Activated CD8-positive, alpha-beta T cell treated with anti-CD3 and anti-CD28 coated beads for 36 hours (primary cell): ENCODE measurements around the gene PDZD7. TPM values are rescaled to one million over a fixed set of nuclear protein-coding genes. Genes with fewer than 3 reads are reported as not detected.

Experiments
- ATAC-seq: fragments of 200-7000 bp; cut with Tn5 transposase; one replicate; pipeline ENCODE4 v1.10.0; 2021; ENCODE audit warnings: mild to moderate bottlenecking, moderate library complexity
- CTCF ChIA-PET: fragments of 350-600 bp; sonication (Branson Sonifier 250); formaldehyde crosslinking; loops from one replicate; lab custom pipeline; 2021; ENCODE audit warnings: antibody characterized with exemption; lab: Charles Lee
- POLR2A ChIA-PET: fragments of 350-600 bp; sonication (Branson Sonifier 250); formaldehyde crosslinking; loops from one replicate; lab custom pipeline; 2021; ENCODE audit warnings: antibody characterized with exemption; lab: Charles Lee
- DNase-seq: peaks from one replicate; pipeline ENCODE4 v3.0.0-alpha.2; 2020
- H3K27ac Mint-ChIP-seq: one replicate; pipeline ENCODE4 v1.8.0; 2021; ENCODE audit warnings: mild to moderate bottlenecking, mixed read lengths
- H3K27me3 Mint-ChIP-seq: one replicate; pipeline ENCODE4 v1.8.0; 2021; ENCODE audit warnings: mixed read lengths
- H3K36me3 Mint-ChIP-seq: one replicate; pipeline ENCODE4 v1.8.0; 2021; ENCODE audit warnings: low read depth, mixed read lengths
- H3K4me1 Mint-ChIP-seq: one replicate; pipeline ENCODE4 v1.8.0; 2021; ENCODE audit warnings: low read depth, mixed read lengths
- H3K4me3 Mint-ChIP-seq: one replicate; pipeline ENCODE4 v1.8.0; 2021; ENCODE audit warnings: mild to moderate bottlenecking, moderate library complexity, mixed read lengths
- H3K9me3 Mint-ChIP-seq: one replicate; pipeline ENCODE4 v1.8.0; 2021; ENCODE audit warnings: mixed read lengths
- CTCF ChIP-seq: fragments of 200-600 bp; IDR thresholded peaks from one replicate; pipeline ENCODE4 v1.8.0; 2022; ENCODE audit warnings: antibody characterized with exemption, mild to moderate bottlenecking
- intact Hi-C: fragments of 100-400 bp; cut with micrococcal nuclease; formaldehyde crosslinking; loops from one replicate; pipeline ENCODE4 v1.10.0; 2022
- total RNA-seq, 2 experiments: library from RNA; stranded (reverse); gene quantifications; one replicate each; pipeline ENCODE4 v1.2.3, GENCODE V29; 2021

The PDZD7 gene
- total RNA-seq, 2 experiments from 2014 or later, result 0.25 to 0.65 TPM

DNA sequence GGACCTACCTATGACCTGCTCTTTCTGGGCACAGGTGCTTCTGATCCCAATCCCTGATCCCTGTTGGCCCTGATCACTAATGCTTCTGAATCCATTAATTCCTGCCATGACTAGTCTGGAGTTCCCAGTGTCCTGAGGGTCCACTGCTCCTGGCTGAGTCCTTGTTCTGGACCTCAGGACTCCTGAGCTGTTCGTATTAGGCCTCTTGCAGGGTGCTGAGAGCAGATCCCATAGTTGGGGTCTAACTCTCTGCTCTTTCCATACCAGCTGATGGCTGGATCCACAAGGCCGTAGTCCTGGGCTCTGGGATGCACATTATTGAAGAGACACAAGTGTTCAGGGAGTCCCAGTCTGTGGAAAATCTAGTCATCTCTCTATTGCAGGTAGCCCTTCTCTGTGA, 50.6 kb downstream of the PDZD7 start:
- no peak for ATAC-seq
- ChIA-PET POLR2A (no interaction called here), CTCF (interaction anchor here (1.0 kb wide), 1 partner anchor 34 kb away, joined by 4 read pairs; no protein-coding TSS in a partner anchor)
- Mint-ChIP-seq H3K9me3 (no peaks in the 10 kb centered on the region), H3K27ac (no peak overlapping the region), H3K27me3 (no peaks in the 10 kb centered on the region), H3K4me3 (no peak overlapping the region), H3K36me3 (peaks cover 2% of the 10 kb centered on the region), H3K4me1 (no peaks in the 10 kb centered on the region)
- intact Hi-C loops, result no loop called here
- no peak for DNase-seq
- TF ChIP-seq CTCF, result no peak

- Mint-ChIP-seq H3K4me1 (no peaks in the 10 kb centered on the region), H3K9me3 (no peaks in the 10 kb centered on the region), H3K36me3 (peaks cover 2% of the 10 kb centered on the region), H3K27ac (no peak overlapping the region), H3K27me3 (no peaks in the 10 kb centered on the region), H3K4me3 (no peak overlapping the region)
- ATAC-seq (no peak), DNase-seq (no peak)
- ChIA-PET POLR2A (no interaction called here), CTCF (no interaction called here)
- TF ChIP-seq CTCF, result no peak
- intact Hi-C loops, result no loop called here
Observed at GRCh38 chr10:100979791-100980272, 51.1 kb downstream of the PDZD7 start.

- CTCF ChIA-PET, result no interaction called here
- no peak for TF ChIP-seq CTCF
- POLR2A ChIA-PET, result no interaction called here
- H3K36me3 Mint-ChIP-seq, result peaks cover 2% of the 10 kb centered on the region
- no peaks in the 10 kb centered on the region for H3K27me3 Mint-ChIP-seq
- no peaks in the 10 kb centered on the region for H3K4me1 Mint-ChIP-seq
- no peak overlapping the region for H3K4me3 Mint-ChIP-seq
- no peak overlapping the region for H3K27ac Mint-ChIP-seq
- intact Hi-C loops, result no loop called here
- H3K9me3 Mint-ChIP-seq, result no peaks in the 10 kb centered on the region
- no peak for ATAC-seq
- DNase-seq, result no peak
Observed at GRCh38 chr10:100978901-100979195, 52.1 kb downstream of the PDZD7 start.

DNA sequence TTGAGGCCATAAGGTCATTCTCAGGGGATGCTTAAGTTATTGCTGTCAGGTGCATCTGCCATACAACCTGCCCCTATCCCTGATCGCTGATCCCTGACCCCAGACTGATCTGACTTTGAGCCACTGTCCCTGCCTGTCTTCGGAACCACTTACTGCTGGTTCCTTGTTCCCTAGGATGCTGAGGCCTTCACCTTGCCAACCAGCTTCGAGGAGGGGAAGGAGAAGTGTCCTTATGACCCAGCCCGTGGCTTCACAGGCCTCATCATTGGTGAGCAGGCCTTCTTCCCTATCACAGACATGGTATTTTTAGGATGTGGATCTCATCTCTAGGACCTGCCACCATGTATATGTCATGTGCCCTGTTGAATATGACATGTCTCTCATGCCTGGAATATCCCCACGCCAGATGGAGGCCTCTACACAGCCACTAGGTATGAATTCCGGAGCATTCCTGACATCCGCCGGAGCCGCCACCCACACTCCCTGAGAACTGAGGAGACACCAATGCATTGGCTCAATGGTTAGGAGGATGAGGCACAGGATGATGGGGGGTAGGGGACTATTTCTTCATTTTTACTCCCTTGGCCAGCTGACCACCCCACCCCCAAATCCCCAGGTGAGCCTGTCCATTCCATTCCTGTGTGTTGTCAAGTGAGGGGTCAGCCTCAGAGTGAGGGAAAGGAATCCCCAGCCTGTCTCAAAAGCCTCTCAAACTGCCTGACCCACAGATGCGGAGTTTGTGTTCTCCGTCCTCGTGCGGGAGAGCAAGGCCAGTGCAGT, 52.6 kb downstream of the PDZD7 start:
- ATAC-seq, result no peak
- H3K4me3 Mint-ChIP-seq, result no peak overlapping the region
- H3K36me3 Mint-ChIP-seq, result peaks cover 2% of the 10 kb centered on the region
- H3K27ac Mint-ChIP-seq, result no peak overlapping the region
- no peaks in the 10 kb centered on the region for H3K9me3 Mint-ChIP-seq
- H3K27me3 Mint-ChIP-seq, result no peaks in the 10 kb centered on the region
- TF ChIP-seq CTCF, result no peak
- POLR2A ChIA-PET, result no interaction called here
- no peaks in the 10 kb centered on the region for H3K4me1 Mint-ChIP-seq
- intact Hi-C loops, result no loop called here
- CTCF ChIA-PET, result no interaction called here
- DNase-seq, result no peak

- Mint-ChIP-seq H3K27me3 (no peaks in the 10 kb centered on the region), H3K4me3 (no peak overlapping the region), H3K36me3 (peaks cover 2% of the 10 kb centered on the region), H3K9me3 (no peaks in the 10 kb centered on the region), H3K27ac (no peak overlapping the region), H3K4me1 (peaks cover 4% of the 10 kb centered on the region)
- DNase-seq (no peak), ATAC-seq (no peak)
- ChIA-PET CTCF (no interaction called here), POLR2A (no interaction called here)
- intact Hi-C loops, result no loop called here
- no peak for TF ChIP-seq CTCF
Observed at GRCh38 chr10:100977436-100977835, 53.5 kb downstream of the PDZD7 start.
